H1 (cell line): ENCODE results near the gene FBXO11. TPM values are rescaled to one million over a fixed set of nuclear protein-coding genes. Genes with fewer than 3 reads are reported as not detected.

ENCODE experiments used
- CTCF ChIA-PET: fragments of 300-600 bp; sonication (Branson Sonifier 250); formaldehyde crosslinking; loops from one replicate; lab custom pipeline; 2021; ENCODE audit not compliant: partially characterized antibody; lab: Charles Lee
- POLR2A ChIA-PET: fragments of 300-600 bp; sonication (Branson Sonifier 250); formaldehyde crosslinking; loops from one replicate; lab custom pipeline; 2021; ENCODE audit warnings: inconsistent platforms; ENCODE audit not compliant: partially characterized antibody; lab: Charles Lee
- DNase-seq, 2 experiments: peaks; one replicate each; pipeline versions ENCODE4 v3.0.0 to v3.0.0-alpha.2; 2010 to 2022; ENCODE audit warnings: low spot score in 2 of 2, low read depth in 1 of 2, mixed read lengths in 1 of 2
- FAIRE-seq: peaks from 2 replicates; lab custom pipeline; 2011; peaks lifted over from hg19 to GRCh38; lab: Jason Lieb, UNC
- H2AFZ ChIP-seq: 2 replicates; pipeline ENCODE4 v1.8.1; 2012; ENCODE audit warnings: low read length, inconsistent platforms
- H2AK5ac ChIP-seq: 2 replicates; pipeline ENCODE4 v1.6.1; 2013; ENCODE audit warnings: low read depth, low read length
- H2BK120ac ChIP-seq: replicated peaks from 2 replicates; pipeline ENCODE3; 2013; ENCODE audit warnings: low read depth, low read length, inconsistent platforms
- H2BK12ac ChIP-seq: 2 replicates; pipeline ENCODE4 v1.6.1; 2013; ENCODE audit warnings: low read depth, low read length
- H2BK15ac ChIP-seq: 2 replicates; pipeline ENCODE4 v1.6.1; 2013; ENCODE audit warnings: low read length
- H2BK20ac ChIP-seq: 2 replicates; pipeline ENCODE4 v1.6.1; 2013; ENCODE audit warnings: low read length
- H2BK5ac ChIP-seq: 2 replicates; pipeline ENCODE4 v1.6.1; 2013; ENCODE audit warnings: low read depth, low read length
- H3K14ac ChIP-seq: 2 replicates; pipeline ENCODE4 v1.6.1; 2013; ENCODE audit warnings: inconsistent platforms; ENCODE audit not compliant: insufficient read length
- H3K18ac ChIP-seq: 2 replicates; pipeline ENCODE4 v1.6.1; 2013; ENCODE audit warnings: low read length; ENCODE audit errors: extremely low read depth
- H3K23ac ChIP-seq: 2 replicates; pipeline ENCODE4 v1.6.1; 2013; ENCODE audit warnings: inconsistent platforms; ENCODE audit not compliant: insufficient read length
- H3K23me2 ChIP-seq: 2 replicates; pipeline ENCODE4 v1.6.1; 2013; ENCODE audit warnings: low read depth, low read length
- H3K27ac ChIP-seq: 2 replicates; pipeline ENCODE4 v1.6.1; 2011; ENCODE audit warnings: low read depth, low read length, inconsistent platforms
- H3K27me3 ChIP-seq, 4 experiments: replicated peaks in 1 of 4; 1 replicate in 1 of 4; 2 replicates in 3 of 4; pipeline versions ENCODE4 v1.6.1 to v1.8.1; 2011 to 2013; ENCODE audit warnings: low read length in 3 of 4, mild to moderate bottlenecking in 3 of 4, inconsistent platforms in 2 of 4, mixed read lengths in 2 of 4, moderate library complexity in 1 of 4; ENCODE audit not compliant: control insufficient read depth in 3 of 4, insufficient read depth in 3 of 4; ENCODE audit errors: extremely low read depth in 1 of 4
- H3K36me3 ChIP-seq, 4 experiments: 2 replicates each; pipeline versions ENCODE4 v1.6.1 to v1.8.1; 2011 to 2013; ENCODE audit warnings: mild to moderate bottlenecking in 4 of 4, low read length in 3 of 4, moderate library complexity in 2 of 4, control low read depth in 1 of 4, inconsistent platforms in 1 of 4; ENCODE audit not compliant: insufficient read depth in 4 of 4, control insufficient read depth in 2 of 4
- H3K4ac ChIP-seq: replicated peaks from 2 replicates; pipeline ENCODE3; 2013; ENCODE audit warnings: low read length, low read depth, mixed read lengths, inconsistent platforms; ENCODE audit not compliant: insufficient read length
- H3K4me1 ChIP-seq, 4 experiments: replicated peaks in 1 of 4; 1 replicate in 1 of 4; 2 replicates in 3 of 4; pipeline versions ENCODE4 v1.6.1 to v1.8.1; 2011 to 2013; ENCODE audit warnings: low read length in 3 of 4, inconsistent platforms in 2 of 4, mixed read lengths in 1 of 4; ENCODE audit not compliant: insufficient read depth in 4 of 4, control insufficient read depth in 3 of 4
- H3K4me2 ChIP-seq, 2 experiments: 2 replicates each; pipeline versions ENCODE4 v1.6.1 to v1.8.1; 2011 to 2013; ENCODE audit warnings: low read depth in 2 of 2, low read length in 2 of 2, control low read depth in 1 of 2, inconsistent platforms in 1 of 2, mild to moderate bottlenecking in 1 of 2; ENCODE audit not compliant: insufficient read depth in 1 of 2
- H3K4me3 ChIP-seq, 4 experiments: fragments of 200-600, 300-600 bp in 1 of 4; sonication (generic), shearing (Covaris generic), sonication (Bioruptor Twin) in 1 of 4; 2 replicates each; pipeline versions ENCODE4 v1.5.1 to v1.8.1; 2011 to 2016; ENCODE audit warnings: low read length in 4 of 4, low read depth in 3 of 4, control low read depth in 2 of 4, inconsistent platforms in 2 of 4, mild to moderate bottlenecking in 2 of 4, mixed read lengths in 1 of 4, moderate library complexity in 1 of 4; ENCODE audit not compliant: insufficient read depth in 2 of 4; ENCODE audit errors: extremely low read depth in 1 of 4
- H3K56ac ChIP-seq: replicated peaks from 2 replicates; pipeline ENCODE3; 2013; ENCODE audit warnings: low read depth, mild to moderate bottlenecking, mixed read lengths, low read length, inconsistent platforms; ENCODE audit not compliant: insufficient read length
- H3K79me1 ChIP-seq: 2 replicates; pipeline ENCODE4 v1.6.1; 2013; ENCODE audit warnings: low read depth, low read length, control low read depth
- H3K79me2 ChIP-seq, 2 experiments: 2 replicates each; pipeline versions ENCODE4 v1.6.1 to v1.8.1; 2012 to 2013; ENCODE audit warnings: low read length in 2 of 2, mild to moderate bottlenecking in 2 of 2, inconsistent platforms in 1 of 2; ENCODE audit not compliant: insufficient read depth in 2 of 2, control insufficient read depth in 1 of 2
- H3K9ac ChIP-seq, 4 experiments: replicated peaks in 1 of 4; 1 replicate in 1 of 4; 2 replicates in 3 of 4; pipeline versions ENCODE4 v1.6.1 to v1.8.1; 2011 to 2013; ENCODE audit warnings: low read depth in 3 of 4, low read length in 3 of 4, control low read depth in 2 of 4, mild to moderate bottlenecking in 2 of 4, moderate library complexity in 2 of 4, inconsistent platforms in 1 of 4; ENCODE audit errors: extremely low read depth in 1 of 4
- H3K9me3 ChIP-seq, 2 experiments: 2 replicates each; pipeline versions ENCODE4 v1.6.1 to v1.8.1; 2012 to 2013; ENCODE audit warnings: mild to moderate bottlenecking in 2 of 2, moderate library complexity in 2 of 2, control low read depth in 1 of 2, inconsistent platforms in 1 of 2, low read depth in 1 of 2, low read length in 1 of 2, mixed read lengths in 1 of 2; ENCODE audit not compliant: insufficient read depth in 2 of 2
- H4K20me1 ChIP-seq, 2 experiments: replicated peaks in 1 of 2; 2 replicates each; pipeline versions ENCODE3 to v1.8.1; 2011 to 2013; ENCODE audit warnings: inconsistent platforms in 2 of 2, low read length in 2 of 2, mild to moderate bottlenecking in 1 of 2; ENCODE audit not compliant: insufficient read depth in 2 of 2, control insufficient read depth in 1 of 2
- H4K5ac ChIP-seq: 2 replicates; pipeline ENCODE4 v1.6.1; 2013; ENCODE audit warnings: low read length, low read depth, mixed read lengths, inconsistent platforms; ENCODE audit not compliant: insufficient read length
- H4K8ac ChIP-seq: 2 replicates; pipeline ENCODE4 v1.8.0; 2013; ENCODE audit warnings: mild to moderate bottlenecking, moderate library complexity, low read length, inconsistent platforms; ENCODE audit not compliant: insufficient read depth; ENCODE audit errors: extremely low read depth
- H4K91ac ChIP-seq: replicated peaks from 2 replicates; pipeline ENCODE3; 2013; ENCODE audit warnings: low read length, mixed read lengths, inconsistent platforms; ENCODE audit not compliant: insufficient read length
- CBX8 ChIP-seq: fragments of 300-800, 300-1000 bp; sonication (generic); IDR thresholded peaks from 2 replicates; pipeline ENCODE4 v1.7.1; 2016; ENCODE audit warnings: low read depth, low read length, borderline replicate concordance
- WGBS, 2 experiments: shearing (Covaris generic) in 1 of 2; methylation state at CpG; one replicate each; pipeline versions ENCODE4 v1.1.6 to v1.1.7; 2013 to 2015; ENCODE audit warnings: low lambda C conversion rate in 2 of 2, mixed read lengths in 2 of 2, inconsistent platforms in 1 of 2, low coverage in 1 of 2, missing lambda C conversion rate in 1 of 2; ENCODE audit not compliant: insufficient replicate concordance in 2 of 2, insufficient coverage in 1 of 2, insufficient read length in 1 of 2; ENCODE audit errors: extremely low coverage in 1 of 2, missing lambda C conversion rate in 1 of 2; 5-methylcytosine and 5-hydroxymethylcytosine counted together
- polyA plus RNA-seq, 7 experiments: library from polyadenylated mRNA; depleted of rRNA in 3 of 7; stranded (reverse) in 5 of 7; unstranded in 2 of 7; fragments of >200 nt in 5 of 7; fragments of 200-250 nt in 2 of 7; gene quantifications; 1 replicate in 5 of 7; 2 replicates in 1 of 7; 4 replicates in 1 of 7; pipeline versions ENCODE4 v1.2.1 to v1.2.3, GENCODE V29; 2011 to 2013; ENCODE audit warnings: missing spikeins in 2 of 7, mixed read lengths in 2 of 7
- total RNA-seq: library from RNA; stranded (reverse); fragmentation: NEBNext Ultra II Directional; extraction: Animal tissue kit (Norgen Biotek cat#: 25700); gene quantifications from 2 replicates; pipeline ENCODE4 v1.2.1, GENCODE V29; 2021

FBXO11 gene
- total and polyA plus RNA-seq, 2 of the 8 experiments (the other 6 are each of a cell fraction or from before 2014, with no cell fraction given) = 21.7 to 57.3 TPM

GRCh38 chr2:47838686-47839085 lies 67.6 kb downstream of the FBXO11 start:
- H3K23ac ChIP-seq = no peak overlapping the region
- H3K9ac ChIP-seq = no peak overlapping the region
- H4K20me1 ChIP-seq = peaks cover 0 to 4% of the 10 kb centered on the region in 2 experiments
- H2BK12ac ChIP-seq = no peak overlapping the region
- H2BK15ac ChIP-seq = no peak overlapping the region
- no peak overlapping the region for H3K18ac ChIP-seq
- DNase-seq (no peak), FAIRE-seq (no peak)
- ChIA-PET CTCF (interaction anchor here (0.6 to 1.0 kb wide), 3 partner anchors 20 to 170 kb away, joined by 3 to 4 read pairs (median 4); no protein-coding TSS in a partner anchor), POLR2A (interaction anchor here (1.3 kb wide), 1 partner anchor 17 kb away, joined by 3 read pairs; no protein-coding TSS in a partner anchor)
- 88% methylated on average over 4 of the region's 4 CpGs; no CpG with 5 or more reads in 1 of the 2 experiments for WGBS, 2 experiments
- H2BK20ac ChIP-seq = no peak overlapping the region
- H2BK120ac ChIP-seq = no peak overlapping the region
- H3K23me2 ChIP-seq = no peaks in the 10 kb centered on the region
- H4K8ac ChIP-seq = no peak overlapping the region
- no peak overlapping the region for H3K4ac ChIP-seq
- H3K4me2 ChIP-seq = no peak overlapping the region
- H3K79me1 ChIP-seq = peaks cover 2% of the 10 kb centered on the region; the same call in 1 of the 2 replicates
- H3K14ac ChIP-seq = no peak overlapping the region
- H3K27ac ChIP-seq = no peak overlapping the region
- H3K4me3 ChIP-seq = no peak overlapping the region
- H2AK5ac ChIP-seq = no peak overlapping the region
- H3K79me2 ChIP-seq = peaks cover 0 to 26% of the 10 kb centered on the region in 2 experiments; a peak in 2 of 4 replicates
- H4K5ac ChIP-seq = no peak overlapping the region
- H3K36me3 ChIP-seq = peaks cover 3 to 54% (median 22%) of the 10 kb centered on the region in 4 experiments
- H3K4me1 ChIP-seq = no peaks in the 10 kb centered on the region
- H2AFZ ChIP-seq = no peak overlapping the region
- H3K56ac ChIP-seq = no peak overlapping the region
- H4K91ac ChIP-seq = no peak overlapping the region
- H3K27me3 ChIP-seq = no peaks in the 10 kb centered on the region
- H2BK5ac ChIP-seq = no peak overlapping the region
- no peaks in the 10 kb centered on the region for H3K9me3 ChIP-seq
- no peak for TF ChIP-seq CBX8
